Stomach (tissue), 9 donors: ENCODE results near the gene FOXE3. TPM values are rescaled to one million over a fixed set of nuclear protein-coding genes. Genes with fewer than 3 reads are reported as not detected.
A peak's percentile ranks its signal among the peaks of the same experiment; 100 is the strongest.

Experiments used
- DNase-seq, 2 donors: peaks; one replicate each; pipeline versions ENCODE4 v3.0.0 to v3.0.0-alpha.2; 2013 to 2019
- H3K27ac ChIP-seq, 5 donors: fragments of 200-600 bp in 4 of 5; sonication (generic) in 4 of 5; one replicate each; pipeline ENCODE4 v1.5.1; 2013 to 2019; ENCODE audit warnings: mild to moderate bottlenecking in 1 of 5, moderate library complexity in 1 of 5
- H3K27me3 ChIP-seq, 3 donors: fragments of 200-600 bp; sonication (generic); one replicate each; pipeline ENCODE4 v1.5.1; 2017 to 2019; ENCODE audit warnings: mixed run types in 1 of 3
- H3K36me3 ChIP-seq, 4 donors: fragments of 200-600 bp; sonication (generic); 1 replicate in 3 of 4; 2 replicates in 1 of 4; pipeline ENCODE4 v1.5.1; 2016 to 2019
- H3K4me1 ChIP-seq, 4 donors: fragments of 200-600 bp; sonication (generic); one replicate each; pipeline ENCODE4 v1.5.1; 2016 to 2019
- H3K4me3 ChIP-seq, 4 donors: fragments of 200-600 bp; sonication (generic) in 3 of 4; one replicate each; pipeline ENCODE4 v1.5.1; 2016 to 2019; ENCODE audit warnings: mild to moderate bottlenecking in 1 of 4
- H3K9me3 ChIP-seq, 4 donors: fragments of 200-600 bp; sonication (generic); one replicate each; pipeline ENCODE4 v1.5.1; 2016 to 2019
- CTCF ChIP-seq, 7 experiments: fragments of 450-650 bp in 4 of 7; fragments of 200-600 bp in 3 of 7; sonication (generic) in 3 of 7; IDR thresholded peaks; one replicate each; pipeline ENCODE4 v1.5.1; 2016 to 2019; ENCODE audit warnings: antibody characterized with exemption in 7 of 7, control low read depth in 2 of 7, mild to moderate bottlenecking in 1 of 7
- EP300 ChIP-seq: sonication (generic); formaldehyde crosslinking; IDR thresholded peaks from one replicate; pipeline ENCODE4 v1.6.1; 2017; ENCODE audit warnings: antibody characterized with exemption
- POLR2A ChIP-seq, 4 donors: fragments of 450-650 bp; IDR thresholded peaks; one replicate each; pipeline ENCODE4 v1.6.1; 2016; ENCODE audit warnings: antibody characterized with exemption in 4 of 4, control low read depth in 2 of 4, mild to moderate bottlenecking in 1 of 4, moderate library complexity in 1 of 4
- POLR2AphosphoS5 ChIP-seq, 3 donors: sonication (generic); formaldehyde crosslinking; IDR thresholded peaks; one replicate each; pipeline ENCODE4 v1.6.1; 2016; ENCODE audit warnings: antibody characterized with exemption in 3 of 3
- WGBS, 5 donors: extraction: QIAGEN DNeasy Blood & Tissue Kit in 3 of 5; methylation state at CpG; one replicate each; pipeline versions ENCODE4 v1.1.5 to v1.1.7; 2013 to 2018; 5-methylcytosine and 5-hydroxymethylcytosine counted together
- intact Hi-C: fragments of 100-400 bp; cut with DNase I; formaldehyde crosslinking; loops from one replicate; pipeline ENCODE4 v1.15.1; 2023; ENCODE audit warnings: low total_unique reads
- polyA plus RNA-seq, 3 donors: library from polyadenylated mRNA; stranded (reverse); fragments of 200-250 nt; gene quantifications; one replicate each; pipeline ENCODE4 v1.2.3, GENCODE V29; 2013
- total RNA-seq, 5 donors: library from RNA; depleted of rRNA; stranded (reverse); fragments of >200 nt; gene quantifications; one replicate each; pipeline versions ENCODE4 v1.1.0 to v1.2.3, GENCODE V29; 2014 to 2016
- donor health status: healthy with polysubstance abuse.
- donor health status: Bipolar disorder and iron deficiency.
- donor health status: healthy.

Gene FOXE3
- total and polyA plus RNA-seq, 8 donors: not detected

- Histone ChIP-seq H3K4me3 (peak overlapping the region; percentile 15 to 44 (median 26)), H3K4me1 (peaks cover 3 to 10% (median 4%) of the 10 kb centered on the region in 4 donors), H3K9me3 (no peaks in the 10 kb centered on the region), H3K36me3 (no peaks in the 10 kb centered on the region), H3K27ac (no peak overlapping the region), H3K27me3 (peaks cover 12 to 93% (median 46%) of the 10 kb centered on the region in 3 donors)
- WGBS, 5 donors: 0 to 5% (median 2%) methylated on average over 26 to 134 of the region's 134 CpGs
- DNase-seq: peak in 1 of 2 donors; percentile 45
- TF ChIP-seq POLR2AphosphoS5 (IDR thresholded peaks at IDR 0.05): no peak
- no peak for TF ChIP-seq CTCF (IDR thresholded peaks at IDR 0.05)
- TF ChIP-seq POLR2A (IDR thresholded peaks at IDR 0.05): no peak
- TF ChIP-seq EP300: no peak
- intact Hi-C loops: no loop called here
Measured at GRCh38 chr1:47416319-47417169, 459 bp downstream of the FOXE3 start.

- 20 to 38% (median 29%) methylated on average over 26 to 39 of the region's 39 CpGs for WGBS, 5 donors
- no peaks in the 10 kb centered on the region for H3K9me3 ChIP-seq
- H3K4me1 ChIP-seq: peaks cover 3 to 10% (median 4%) of the 10 kb centered on the region in 4 donors
- H3K27ac ChIP-seq: no peak overlapping the region
- peaks cover 12 to 94% (median 46%) of the 10 kb centered on the region in 3 donors for H3K27me3 ChIP-seq
- H3K4me3 ChIP-seq: peak overlapping the region in 2 of 4 donors; percentile 31 to 44
- TF ChIP-seq POLR2AphosphoS5 (IDR thresholded peaks at IDR 0.05) (no peak), EP300 (no peak), POLR2A (IDR thresholded peaks at IDR 0.05) (no peak), CTCF (IDR thresholded peaks at IDR 0.05) (no peak)
- intact Hi-C loops: no loop called here
- H3K36me3 ChIP-seq: no peaks in the 10 kb centered on the region
- no peak for DNase-seq
Measured at GRCh38 chr1:47417170-47418044, 1.3 kb downstream of the FOXE3 start.

- 63 to 83% (median 70%) methylated on average over 2 of the region's 2 CpGs for WGBS, 5 donors
- Histone ChIP-seq H3K4me3 (no peak overlapping the region), H3K36me3 (no peaks in the 10 kb centered on the region), H3K27ac (no peak overlapping the region), H3K27me3 (peaks cover 12 to 92% (median 46%) of the 10 kb centered on the region in 3 donors), H3K9me3 (no peaks in the 10 kb centered on the region), H3K4me1 (peaks cover 3 to 10% (median 4%) of the 10 kb centered on the region in 4 donors)
- intact Hi-C loops: no loop called here
- no peak for DNase-seq
- no peak for TF ChIP-seq POLR2AphosphoS5 (IDR thresholded peaks at IDR 0.05)
- TF ChIP-seq EP300: no peak
- no peak for TF ChIP-seq POLR2A (IDR thresholded peaks at IDR 0.05)
- TF ChIP-seq CTCF (IDR thresholded peaks at IDR 0.05): no peak
Measured at GRCh38 chr1:47418122-47418521, 2.0 kb downstream of the FOXE3 start.

GRCh38 chr1:47418681-47419325, 2.7 kb downstream of the FOXE3 start:
- WGBS, 5 donors: 84 to 94% (median 90%) methylated on average over 6 of the region's 6 CpGs
- H3K27me3 ChIP-seq: peaks cover 12 to 91% (median 45%) of the 10 kb centered on the region in 3 donors
- intact Hi-C loops: no loop called here
- no peak overlapping the region for H3K27ac ChIP-seq
- no peaks in the 10 kb centered on the region for H3K9me3 ChIP-seq
- DNase-seq: no peak
- peaks cover 3 to 10% (median 4%) of the 10 kb centered on the region in 4 donors for H3K4me1 ChIP-seq
- H3K4me3 ChIP-seq: no peak overlapping the region
- TF ChIP-seq POLR2A (IDR thresholded peaks at IDR 0.05) (no peak), EP300 (no peak), CTCF (IDR thresholded peaks at IDR 0.05) (no peak), POLR2AphosphoS5 (IDR thresholded peaks at IDR 0.05) (no peak)
- H3K36me3 ChIP-seq: no peaks in the 10 kb centered on the region
